Stomach (tissue), 9 donors: ENCODE measurements around the gene PI4KB. TPM values are rescaled to one million over a fixed set of nuclear protein-coding genes. Genes with fewer than 3 reads are reported as not detected.
A peak's percentile ranks its signal among the peaks of the same experiment; 100 is the strongest.

Source experiments
- DNase-seq, 2 donors: peaks; one replicate each; pipeline versions ENCODE4 v3.0.0 to v3.0.0-alpha.2; 2013 to 2019
- H3K27ac ChIP-seq, 5 donors: fragments of 200-600 bp in 4 of 5; sonication (generic) in 4 of 5; one replicate each; pipeline ENCODE4 v1.5.1; 2013 to 2019; ENCODE audit warnings: mild to moderate bottlenecking in 1 of 5, moderate library complexity in 1 of 5
- H3K27me3 ChIP-seq, 3 donors: fragments of 200-600 bp; sonication (generic); one replicate each; pipeline ENCODE4 v1.5.1; 2017 to 2019; ENCODE audit warnings: mixed run types in 1 of 3
- H3K36me3 ChIP-seq, 4 donors: fragments of 200-600 bp; sonication (generic); 1 replicate in 3 of 4; 2 replicates in 1 of 4; pipeline ENCODE4 v1.5.1; 2016 to 2019
- H3K4me1 ChIP-seq, 4 donors: fragments of 200-600 bp; sonication (generic); one replicate each; pipeline ENCODE4 v1.5.1; 2016 to 2019
- H3K4me3 ChIP-seq, 4 donors: fragments of 200-600 bp; sonication (generic) in 3 of 4; one replicate each; pipeline ENCODE4 v1.5.1; 2016 to 2019; ENCODE audit warnings: mild to moderate bottlenecking in 1 of 4
- H3K9me3 ChIP-seq, 4 donors: fragments of 200-600 bp; sonication (generic); one replicate each; pipeline ENCODE4 v1.5.1; 2016 to 2019
- EP300 ChIP-seq: sonication (generic); formaldehyde crosslinking; IDR thresholded peaks from one replicate; pipeline ENCODE4 v1.6.1; 2017; ENCODE audit warnings: antibody characterized with exemption
- POLR2A ChIP-seq, 4 donors: fragments of 450-650 bp; IDR thresholded peaks; one replicate each; pipeline ENCODE4 v1.6.1; 2016; ENCODE audit warnings: antibody characterized with exemption in 4 of 4, control low read depth in 2 of 4, mild to moderate bottlenecking in 1 of 4, moderate library complexity in 1 of 4
- POLR2AphosphoS5 ChIP-seq, 3 donors: sonication (generic); formaldehyde crosslinking; IDR thresholded peaks; one replicate each; pipeline ENCODE4 v1.6.1; 2016; ENCODE audit warnings: antibody characterized with exemption in 3 of 3
- WGBS, 5 donors: extraction: QIAGEN DNeasy Blood & Tissue Kit in 3 of 5; methylation state at CpG; one replicate each; pipeline versions ENCODE4 v1.1.5 to v1.1.7; 2013 to 2018; 5-methylcytosine and 5-hydroxymethylcytosine counted together
- intact Hi-C: fragments of 100-400 bp; cut with DNase I; formaldehyde crosslinking; loops from one replicate; pipeline ENCODE4 v1.15.1; 2023; ENCODE audit warnings: low total_unique reads
- polyA plus RNA-seq, 3 donors: library from polyadenylated mRNA; stranded (reverse); fragments of 200-250 nt; gene quantifications; one replicate each; pipeline ENCODE4 v1.2.3, GENCODE V29; 2013
- total RNA-seq, 5 donors: library from RNA; depleted of rRNA; stranded (reverse); fragments of >200 nt; gene quantifications; one replicate each; pipeline versions ENCODE4 v1.1.0 to v1.2.3, GENCODE V29; 2014 to 2016
- TF ChIP-seq, protein P1 (sequence below), 7 experiments: fragments of 450-650 bp in 4 of 7; fragments of 200-600 bp in 3 of 7; sonication (generic) in 3 of 7; IDR thresholded peaks; one replicate each; pipeline ENCODE4 v1.5.1; 2016 to 2019; ENCODE audit warnings: antibody characterized with exemption in 7 of 7, control low read depth in 2 of 7, mild to moderate bottlenecking in 1 of 7
- donor health status: healthy with polysubstance abuse.
- donor health status: Bipolar disorder and iron deficiency.
- donor health status: healthy.

Gene PI4KB
- total and polyA plus RNA-seq, 8 donors, result 24.1 to 187 (median 45.3) TPM

DNA sequence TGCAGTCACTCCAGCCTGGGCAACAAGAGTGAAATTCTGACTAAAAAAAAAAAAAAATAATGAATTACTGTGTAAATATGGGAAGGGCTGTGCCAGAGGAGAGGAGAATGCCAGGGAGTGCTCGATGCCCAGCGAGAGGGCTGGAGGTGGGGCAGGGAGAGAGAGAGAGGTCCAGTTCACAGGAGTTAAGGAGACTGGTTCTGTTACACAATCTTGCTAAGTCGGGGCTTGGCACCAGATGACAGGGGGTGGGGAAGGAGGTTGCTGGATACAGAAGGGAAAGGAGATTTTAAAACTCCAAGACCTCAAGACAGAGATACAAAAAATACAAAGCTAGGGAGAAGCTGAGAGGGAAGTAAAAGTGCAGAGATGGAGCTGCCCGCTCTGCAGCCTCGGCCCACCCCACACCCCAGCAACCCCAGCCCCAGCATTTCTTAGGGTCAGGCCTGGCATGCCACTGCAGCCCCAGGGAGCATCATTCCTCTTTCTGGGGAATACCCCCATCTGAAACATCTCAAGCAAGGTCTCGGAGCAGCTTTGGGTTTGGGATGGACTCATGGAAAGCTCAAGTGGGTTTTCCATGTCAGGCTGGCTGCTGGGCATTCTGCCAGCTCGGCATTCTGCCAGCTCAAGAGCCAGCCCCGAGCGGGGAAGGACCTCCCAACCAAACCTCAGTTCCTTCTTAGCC is 44.3 kb upstream of the PI4KB start:
- H3K27me3 ChIP-seq, result no peaks in the 10 kb centered on the region
- TF ChIP-seq POLR2A (IDR thresholded peaks at IDR 0.05) (no peak), POLR2AphosphoS5 (IDR thresholded peaks at IDR 0.05) (peak in 1 of 3 donors; percentile 32)
- TF ChIP-seq, protein P1, sequence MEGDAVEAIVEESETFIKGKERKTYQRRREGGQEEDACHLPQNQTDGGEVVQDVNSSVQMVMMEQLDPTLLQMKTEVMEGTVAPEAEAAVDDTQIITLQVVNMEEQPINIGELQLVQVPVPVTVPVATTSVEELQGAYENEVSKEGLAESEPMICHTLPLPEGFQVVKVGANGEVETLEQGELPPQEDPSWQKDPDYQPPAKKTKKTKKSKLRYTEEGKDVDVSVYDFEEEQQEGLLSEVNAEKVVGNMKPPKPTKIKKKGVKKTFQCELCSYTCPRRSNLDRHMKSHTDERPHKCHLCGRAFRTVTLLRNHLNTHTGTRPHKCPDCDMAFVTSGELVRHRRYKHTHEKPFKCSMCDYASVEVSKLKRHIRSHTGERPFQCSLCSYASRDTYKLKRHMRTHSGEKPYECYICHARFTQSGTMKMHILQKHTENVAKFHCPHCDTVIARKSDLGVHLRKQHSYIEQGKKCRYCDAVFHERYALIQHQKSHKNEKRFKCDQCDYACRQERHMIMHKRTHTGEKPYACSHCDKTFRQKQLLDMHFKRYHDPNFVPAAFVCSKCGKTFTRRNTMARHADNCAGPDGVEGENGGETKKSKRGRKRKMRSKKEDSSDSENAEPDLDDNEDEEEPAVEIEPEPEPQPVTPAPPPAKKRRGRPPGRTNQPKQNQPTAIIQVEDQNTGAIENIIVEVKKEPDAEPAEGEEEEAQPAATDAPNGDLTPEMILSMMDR (IDR thresholded peaks at IDR 0.05), result no peak
- H3K27ac ChIP-seq, result peak overlapping the region; percentile 85 to 92 (median 89)
- intact Hi-C loops, result no loop called here
- H3K9me3 ChIP-seq, result no peaks in the 10 kb centered on the region
- peak; percentile 84 to 90 for DNase-seq
- peaks cover 42 to 72% (median 62%) of the 10 kb centered on the region in 4 donors for H3K4me1 ChIP-seq
- 9 to 21% (median 13%) methylated on average over 9 of the region's 9 CpGs for WGBS, 5 donors
- peaks cover 5 to 31% (median 22%) of the 10 kb centered on the region in 4 donors for H3K36me3 ChIP-seq
- peak overlapping the region; percentile 53 to 65 (median 58) for H3K4me3 ChIP-seq

DNA sequence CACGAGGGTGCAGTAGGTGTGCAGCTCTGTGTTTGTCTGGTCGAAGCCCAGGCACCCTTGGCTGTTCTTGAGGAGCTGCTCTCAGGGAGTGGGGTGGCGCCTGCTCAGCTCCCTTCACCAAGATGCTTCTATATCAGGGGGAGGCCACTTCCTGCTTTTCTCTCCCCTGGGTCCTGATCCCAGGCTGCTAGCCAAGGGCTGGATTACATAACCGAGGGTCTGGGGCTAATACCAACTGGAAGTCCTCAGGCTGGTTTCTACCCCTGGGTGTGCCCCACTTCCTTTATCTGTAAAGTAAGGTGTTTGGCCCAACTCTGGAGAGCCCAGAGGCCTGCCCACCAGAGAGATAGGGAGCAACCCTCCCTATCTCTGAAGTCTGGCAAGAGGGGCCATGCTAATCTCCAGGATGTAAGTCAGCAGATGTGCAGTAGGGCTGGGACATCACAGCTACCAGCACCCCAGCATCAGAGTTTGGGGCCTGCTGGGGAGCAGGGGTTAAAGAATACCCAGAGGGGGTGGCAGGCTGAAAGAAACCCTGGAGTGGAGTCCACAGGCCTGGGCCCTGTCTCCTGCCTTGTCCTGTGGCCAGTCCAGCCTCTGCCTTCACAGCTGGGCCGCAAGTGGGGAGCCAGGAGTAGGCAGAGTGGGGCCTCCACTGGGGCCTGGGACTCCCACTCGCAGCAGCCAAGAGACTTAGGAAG is 43.1 kb upstream of the PI4KB start:
- Histone ChIP-seq H3K36me3 (peaks cover 17 to 42% (median 34%) of the 10 kb centered on the region in 4 donors), H3K27me3 (no peaks in the 10 kb centered on the region), H3K4me1 (peaks cover 42 to 76% (median 64%) of the 10 kb centered on the region in 4 donors), H3K27ac (peak overlapping the region; percentile 40 to 92 (median 89)), H3K4me3 (peak overlapping the region in 3 of 4 donors; percentile 53 to 65 (median 59)), H3K9me3 (no peaks in the 10 kb centered on the region)
- DNase-seq, result peak; percentile 34 to 53
- WGBS, 5 donors, result 23 to 45% (median 33%) methylated on average over 5 to 6 of the region's 6 CpGs
- intact Hi-C loops, result no loop called here
- TF ChIP-seq POLR2A (IDR thresholded peaks at IDR 0.05), result no peak
- no peak for TF ChIP-seq POLR2AphosphoS5 (IDR thresholded peaks at IDR 0.05)
- TF ChIP-seq EP300, result no peak

DNA sequence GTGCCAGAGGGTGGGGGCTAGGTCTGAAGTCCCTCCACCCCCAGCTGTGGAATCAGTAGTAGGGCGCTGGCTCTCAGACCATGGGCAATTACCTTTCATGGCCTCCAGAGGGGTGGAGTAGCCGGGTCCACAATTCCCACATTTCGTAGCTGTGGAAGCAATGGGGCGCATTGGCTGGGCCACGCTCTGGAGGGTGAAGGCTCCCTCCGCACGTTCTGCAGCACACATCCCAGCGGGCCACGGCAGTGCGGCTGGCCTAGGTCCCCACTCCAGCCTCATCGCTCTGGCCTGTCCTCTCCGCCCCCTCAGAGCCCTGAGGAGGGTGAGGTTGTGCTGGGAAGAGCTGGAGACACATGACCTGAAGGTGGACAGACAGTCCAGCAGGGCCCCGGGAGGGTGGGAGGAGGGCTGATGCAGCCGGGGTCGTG is 42.4 kb upstream of the PI4KB start:
- Histone ChIP-seq H3K27me3 (no peaks in the 10 kb centered on the region), H3K4me1 (peaks cover 42 to 76% (median 64%) of the 10 kb centered on the region in 4 donors), H3K27ac (peak overlapping the region in 4 of 5 donors; percentile 33 to 92 (median 89)), H3K9me3 (no peaks in the 10 kb centered on the region), H3K4me3 (peak overlapping the region in 2 of 4 donors; percentile 0 to 65), H3K36me3 (peaks cover 24 to 50% (median 41%) of the 10 kb centered on the region in 4 donors)
- TF ChIP-seq POLR2AphosphoS5 (IDR thresholded peaks at IDR 0.05), result no peak
- WGBS, 5 donors, result 66 to 85% (median 81%) methylated on average over 6 to 15 of the region's 15 CpGs
- intact Hi-C loops, result no loop called here
- DNase-seq, result no peak

DNA sequence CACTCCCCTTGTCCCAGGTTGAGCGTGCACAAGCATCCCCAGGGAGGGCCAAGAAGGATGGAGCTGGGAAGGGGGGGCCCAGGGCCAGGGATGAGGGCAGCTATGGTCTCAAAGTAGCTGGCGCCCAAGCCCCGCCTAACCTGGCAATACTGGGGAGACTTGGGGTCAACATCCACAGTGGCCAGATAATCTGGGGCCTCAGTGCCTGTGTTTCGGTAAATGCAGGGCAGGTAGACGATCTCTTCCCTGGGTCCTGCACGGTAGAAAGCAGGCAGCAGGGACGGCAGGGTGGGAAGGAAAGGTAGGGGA is 42.0 kb upstream of the PI4KB start:
- DNase-seq, result no peak
- Histone ChIP-seq H3K36me3 (peaks cover 28 to 53% (median 45%) of the 10 kb centered on the region in 4 donors), H3K27ac (peak overlapping the region in 3 of 5 donors; percentile 33 to 92 (median 89)), H3K27me3 (no peaks in the 10 kb centered on the region), H3K9me3 (no peaks in the 10 kb centered on the region), H3K4me1 (peaks cover 42 to 76% (median 64%) of the 10 kb centered on the region in 4 donors), H3K4me3 (no peak overlapping the region)
- 75 to 91% (median 83%) methylated on average over 7 of the region's 7 CpGs for WGBS, 5 donors
- no peak for TF ChIP-seq POLR2AphosphoS5 (IDR thresholded peaks at IDR 0.05)
- TF ChIP-seq POLR2A (IDR thresholded peaks at IDR 0.05), result no peak
- TF ChIP-seq, protein P1 (IDR thresholded peaks at IDR 0.05), result no peak
- TF ChIP-seq EP300, result no peak
- intact Hi-C loops, result no loop called here

DNA sequence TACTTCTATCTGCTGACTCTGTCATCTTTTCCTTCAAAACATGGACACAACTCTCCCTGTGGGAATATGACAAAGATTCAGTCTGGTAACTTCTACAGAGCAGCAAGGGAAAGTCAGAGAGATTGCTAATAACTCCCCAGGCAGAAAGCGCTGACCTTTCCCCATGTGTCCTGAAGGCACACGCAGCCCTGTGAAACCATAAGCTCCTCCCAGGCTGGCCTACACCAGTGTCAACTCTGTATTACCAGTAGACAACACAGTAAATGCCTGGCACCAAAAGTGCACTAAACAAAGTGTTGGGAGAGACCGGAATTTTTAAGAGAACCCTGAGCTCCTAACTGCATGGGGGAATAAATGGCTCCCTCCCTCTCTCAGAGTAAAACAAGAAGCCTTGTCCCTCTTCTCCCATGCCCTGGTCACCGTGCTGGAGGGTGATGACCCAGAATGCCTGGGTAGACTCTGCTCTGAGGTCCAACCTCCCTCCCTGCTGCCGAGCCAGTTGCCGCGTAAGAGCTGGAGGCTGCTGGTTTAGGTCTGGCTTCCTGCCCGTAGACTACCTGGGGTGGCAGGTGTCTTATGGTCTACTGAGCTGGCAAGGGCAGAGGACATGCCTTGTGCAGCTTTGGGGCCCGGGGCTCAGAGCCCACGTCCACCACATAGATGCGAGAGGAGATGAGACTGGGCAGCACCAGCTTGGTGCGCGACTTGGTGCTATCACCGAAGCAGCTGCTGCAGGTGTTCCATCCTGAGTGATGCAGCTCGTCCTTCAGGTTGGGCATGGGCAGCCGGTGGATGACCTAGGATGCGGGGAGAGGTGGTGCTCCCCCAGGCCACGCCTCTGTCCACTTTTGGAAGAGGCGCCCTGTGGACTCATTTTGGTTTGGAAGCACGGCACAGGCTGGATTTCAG is 41.4 kb upstream of the PI4KB start:
- intact Hi-C loops, result no loop called here
- H3K36me3 ChIP-seq, result peaks cover 31 to 60% (median 51%) of the 10 kb centered on the region in 4 donors
- TF ChIP-seq EP300 (no peak), POLR2AphosphoS5 (IDR thresholded peaks at IDR 0.05) (no peak), POLR2A (IDR thresholded peaks at IDR 0.05) (no peak)
- TF ChIP-seq, protein P1 (IDR thresholded peaks at IDR 0.05), result no peak
- H3K27me3 ChIP-seq, result no peaks in the 10 kb centered on the region
- WGBS, 5 donors, result 68 to 80% (median 75%) methylated on average over 10 to 20 of the region's 20 CpGs
- H3K9me3 ChIP-seq, result no peaks in the 10 kb centered on the region
- H3K27ac ChIP-seq, result peak overlapping the region; percentile 6 to 89 (median 40)
- peak in 1 of 2 donors; percentile 61 for DNase-seq
- no peak overlapping the region for H3K4me3 ChIP-seq
- H3K4me1 ChIP-seq, result peaks cover 42 to 71% (median 60%) of the 10 kb centered on the region in 4 donors
